BJ (cell line): Measurements from ENCODE around the gene UCN3. TPM values are rescaled to one million over a fixed set of nuclear protein-coding genes. Genes with fewer than 3 reads are reported as not detected.

ENCODE experiments used
- CTCF ChIA-PET: fragments of 350-600 bp; formaldehyde crosslinking; extraction: SDS; loops from one replicate; lab custom pipeline; 2021; ENCODE audit warnings: antibody characterized with exemption, inconsistent platforms; lab: Yijun Ruan, JAX
- POLR2A ChIA-PET: fragments of 300-600 bp; sonication (Branson Sonifier 250); formaldehyde crosslinking; extraction: SDS; loops from one replicate; lab custom pipeline; 2021; ENCODE audit warnings: antibody characterized with exemption; lab: Charles Lee
- DNase-seq: peaks from one replicate; pipeline ENCODE4 v3.0.0-alpha.2; 2011; ENCODE audit warnings: low read depth
- H3K27me3 ChIP-seq: 2 replicates; pipeline ENCODE4 v1.6.0; 2011; ENCODE audit warnings: low read length; ENCODE audit not compliant: control insufficient read depth, insufficient read depth
- H3K36me3 ChIP-seq: 2 replicates; pipeline ENCODE4 v1.5.1; 2011; ENCODE audit warnings: low read length; ENCODE audit not compliant: control insufficient read depth, insufficient read depth
- H3K4me3 ChIP-seq: 2 replicates; pipeline ENCODE4 v1.5.1; 2011; ENCODE audit warnings: low read depth, mild to moderate bottlenecking, control low read depth, low read length
- polyA plus RNA-seq: library from polyadenylated mRNA; depleted of rRNA; stranded (reverse); fragments of >200 nt; gene quantifications from 2 replicates; pipeline ENCODE4 v1.2.3, GENCODE V29; 2011
- TF ChIP-seq, protein P1 (sequence below): IDR thresholded peaks from 2 replicates; pipeline ENCODE4 v1.5.1; 2011; ENCODE audit warnings: low read depth, mild to moderate bottlenecking, control low read depth, inconsistent platforms, low read length, moderate library complexity; ENCODE audit not compliant: insufficient read depth

Gene UCN3
- polyA plus RNA-seq, 1 experiment, result not detected

DNA sequence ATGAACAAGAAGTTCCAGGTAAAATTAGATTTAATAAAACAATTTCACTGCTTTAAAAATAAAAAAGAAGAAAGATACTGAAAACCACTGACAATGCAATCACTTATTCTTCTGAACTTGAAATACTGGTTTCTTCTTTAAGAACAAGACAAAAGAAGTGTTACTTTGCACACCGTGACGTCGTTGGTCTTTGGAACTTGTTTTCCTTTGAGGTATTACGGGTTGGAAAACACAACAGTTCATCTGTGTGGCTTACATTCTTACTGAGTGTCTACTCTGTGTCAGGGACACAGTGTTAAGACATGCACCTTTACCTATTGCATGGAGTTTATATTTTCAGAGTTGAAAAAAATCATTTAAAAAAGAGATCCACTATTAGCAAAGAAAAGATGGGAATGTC lies 41.3 kb upstream of the UCN3 start:
- H3K27me3 ChIP-seq, result peaks cover 4% of the 10 kb centered on the region
- no peak for DNase-seq
- no peak overlapping the region for H3K4me3 ChIP-seq
- H3K36me3 ChIP-seq, result no peaks in the 10 kb centered on the region
- ChIA-PET CTCF (no interaction called here), POLR2A (no interaction called here)
- TF ChIP-seq, protein P1, sequence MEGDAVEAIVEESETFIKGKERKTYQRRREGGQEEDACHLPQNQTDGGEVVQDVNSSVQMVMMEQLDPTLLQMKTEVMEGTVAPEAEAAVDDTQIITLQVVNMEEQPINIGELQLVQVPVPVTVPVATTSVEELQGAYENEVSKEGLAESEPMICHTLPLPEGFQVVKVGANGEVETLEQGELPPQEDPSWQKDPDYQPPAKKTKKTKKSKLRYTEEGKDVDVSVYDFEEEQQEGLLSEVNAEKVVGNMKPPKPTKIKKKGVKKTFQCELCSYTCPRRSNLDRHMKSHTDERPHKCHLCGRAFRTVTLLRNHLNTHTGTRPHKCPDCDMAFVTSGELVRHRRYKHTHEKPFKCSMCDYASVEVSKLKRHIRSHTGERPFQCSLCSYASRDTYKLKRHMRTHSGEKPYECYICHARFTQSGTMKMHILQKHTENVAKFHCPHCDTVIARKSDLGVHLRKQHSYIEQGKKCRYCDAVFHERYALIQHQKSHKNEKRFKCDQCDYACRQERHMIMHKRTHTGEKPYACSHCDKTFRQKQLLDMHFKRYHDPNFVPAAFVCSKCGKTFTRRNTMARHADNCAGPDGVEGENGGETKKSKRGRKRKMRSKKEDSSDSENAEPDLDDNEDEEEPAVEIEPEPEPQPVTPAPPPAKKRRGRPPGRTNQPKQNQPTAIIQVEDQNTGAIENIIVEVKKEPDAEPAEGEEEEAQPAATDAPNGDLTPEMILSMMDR, result no peak

DNA sequence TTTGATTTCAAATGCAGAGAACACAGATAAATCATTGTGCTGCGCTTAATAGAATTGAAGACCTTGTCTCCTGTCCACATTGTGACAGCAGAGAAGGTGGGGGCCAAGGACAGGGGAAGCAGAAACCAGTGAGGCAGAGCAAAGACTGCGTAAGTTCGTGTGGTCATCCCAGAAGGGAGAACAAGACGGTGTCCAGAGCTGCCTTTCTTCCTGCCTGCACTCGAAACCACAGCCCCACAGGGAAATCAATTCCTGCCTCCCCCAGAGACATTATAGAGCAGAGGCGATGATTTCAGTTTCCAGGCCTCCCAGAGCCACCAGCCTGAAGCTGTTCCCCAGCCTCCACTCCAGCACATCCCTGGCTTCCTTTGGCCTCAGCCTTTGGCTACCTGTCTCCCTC lies 39.7 kb upstream of the UCN3 start:
- CTCF ChIA-PET, result no interaction called here
- Histone ChIP-seq H3K36me3 (no peaks in the 10 kb centered on the region), H3K4me3 (no peak overlapping the region), H3K27me3 (peaks cover 5% of the 10 kb centered on the region)
- TF ChIP-seq, protein P1, result no peak
- POLR2A ChIA-PET, result no interaction called here
- no peak for DNase-seq

DNA sequence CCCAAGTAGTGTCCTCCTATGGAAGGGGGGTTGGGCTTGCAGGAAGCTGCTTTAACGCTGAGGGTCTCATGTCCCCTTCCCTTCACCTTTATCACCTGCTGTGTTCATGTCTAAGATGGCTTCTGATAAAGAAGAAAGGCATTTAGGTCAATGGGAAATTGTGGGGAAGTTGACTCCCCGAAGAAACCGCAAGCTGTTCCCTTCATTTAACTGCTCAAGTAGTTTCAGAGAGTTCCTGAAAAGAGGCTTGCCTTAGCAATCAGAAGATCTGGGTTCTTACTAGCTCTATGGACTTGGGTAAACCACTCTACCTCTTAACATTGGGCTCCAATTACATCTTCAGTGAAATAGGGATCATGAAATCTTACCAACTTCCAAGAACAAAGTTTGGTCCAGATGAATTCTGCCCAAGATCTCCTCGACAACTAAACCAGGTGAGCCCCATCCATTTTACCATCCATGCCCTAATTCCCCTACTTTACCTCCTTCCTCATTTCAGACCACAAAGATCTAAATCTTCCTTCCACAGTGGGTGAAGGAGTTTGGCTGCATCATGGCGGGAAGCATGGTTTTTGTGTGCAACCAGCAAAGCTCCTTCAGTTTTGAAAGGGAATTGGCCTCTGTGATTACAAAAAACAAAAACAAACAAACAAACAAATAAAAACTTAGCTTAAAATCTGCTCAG lies 30.4 kb upstream of the UCN3 start:
- POLR2A ChIA-PET, result no interaction called here
- CTCF ChIA-PET, result interaction anchor here (1.5 kb wide), 1 partner anchor 29 kb away, joined by 3 read pairs; no protein-coding TSS in a partner anchor

DNA sequence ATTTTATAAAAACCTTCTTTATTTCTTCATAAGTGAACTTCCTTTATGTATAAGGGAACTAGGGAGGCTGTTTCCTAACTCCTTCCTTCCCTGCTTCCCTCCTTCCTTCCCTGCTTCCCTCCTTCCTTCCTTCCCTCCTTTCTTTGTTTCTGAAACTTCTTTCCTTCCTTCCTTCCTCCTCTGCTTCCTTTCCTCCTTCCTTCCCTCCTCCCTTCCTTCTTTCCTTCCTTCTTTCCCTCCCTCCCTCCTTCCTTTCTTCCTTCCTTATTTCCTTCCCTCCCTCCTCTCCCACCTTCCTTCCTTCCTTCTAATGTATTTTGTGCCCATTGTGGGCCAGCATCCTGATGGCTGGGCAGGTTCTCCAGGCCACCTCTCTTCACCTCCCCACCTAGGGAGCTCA lies 26.8 kb upstream of the UCN3 start:
- ChIA-PET CTCF (no interaction called here), POLR2A (no interaction called here)
- H3K27me3 ChIP-seq, result 0 out of 2 replicates have a peak, but pooled peaks cover 1% of the 10 kb centered on the region
- TF ChIP-seq, protein P1, result no peak
- H3K36me3 ChIP-seq, result no peaks in the 10 kb centered on the region
- H3K4me3 ChIP-seq, result no peak overlapping the region
- DNase-seq, result no peak

More for the DNA sequence above, 30.4 kb upstream of the UCN3 start:
- DNase-seq, result no peak
- peaks cover 2% of the 10 kb centered on the region; the same call in 1 of the 2 replicates for H3K27me3 ChIP-seq
- TF ChIP-seq, protein P1, result no peak
- no peaks in the 10 kb centered on the region for H3K36me3 ChIP-seq
- H3K4me3 ChIP-seq, result no peak overlapping the region

DNA sequence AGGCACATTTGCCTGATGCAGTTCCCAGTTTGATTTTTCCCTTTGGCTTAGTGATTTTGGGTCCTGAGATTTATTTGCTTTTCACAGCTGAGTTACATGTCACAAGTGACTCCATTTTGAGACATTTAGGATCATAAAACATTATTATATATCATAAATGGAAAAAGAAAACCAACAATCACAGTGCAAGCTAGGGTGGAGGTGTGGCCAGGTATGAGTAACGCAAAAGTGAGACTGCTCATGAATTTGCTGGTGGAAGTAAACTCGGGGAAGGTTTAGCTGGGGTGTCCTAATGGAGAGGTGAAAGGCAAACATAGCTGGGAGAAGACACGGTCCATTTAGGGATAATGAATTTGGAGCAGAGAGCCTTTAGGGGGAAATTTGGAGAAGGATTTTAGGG lies 21.7 kb upstream of the UCN3 start:
- H3K27me3 ChIP-seq, result peaks cover 3% of the 10 kb centered on the region; the same call in 1 of the 2 replicates
- H3K36me3 ChIP-seq, result no peaks in the 10 kb centered on the region
- ChIA-PET CTCF (interaction anchor here (0.6 to 0.7 kb wide), 2 partner anchors 214 to 496 kb away, joined by 3 to 5 read pairs; no protein-coding TSS in a partner anchor), POLR2A (no interaction called here)
- DNase-seq, result no peak
- H3K4me3 ChIP-seq, result no peak overlapping the region
- TF ChIP-seq, protein P1, result no peak
